Measurements from ENCODE around the gene XRN2.

XRN2 gene

DNA sequence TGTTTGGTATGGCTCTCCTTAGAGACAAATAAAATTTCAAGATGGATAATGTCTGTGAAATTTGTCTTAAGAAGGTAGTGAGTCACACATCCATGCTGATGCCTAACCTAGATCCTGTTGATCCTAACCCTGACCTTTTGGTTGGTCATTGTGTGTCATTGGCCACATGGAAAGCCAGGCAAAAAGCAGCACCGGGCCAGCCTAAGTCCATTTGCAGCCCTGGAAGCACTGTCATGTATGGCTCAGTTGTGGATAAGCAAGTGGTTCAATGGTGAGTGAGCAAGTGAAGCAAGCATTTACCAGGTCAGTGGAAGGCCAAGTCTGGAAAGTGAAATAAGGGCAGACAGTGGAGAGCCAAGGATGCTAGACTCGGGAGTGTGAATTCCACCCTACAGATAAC, 12.1 kb upstream of the XRN2 start:
- in situ Hi-C loops (cut with MboI; ENCODE audit: low sequenced_read_pairs) = no loop called here

DNA sequence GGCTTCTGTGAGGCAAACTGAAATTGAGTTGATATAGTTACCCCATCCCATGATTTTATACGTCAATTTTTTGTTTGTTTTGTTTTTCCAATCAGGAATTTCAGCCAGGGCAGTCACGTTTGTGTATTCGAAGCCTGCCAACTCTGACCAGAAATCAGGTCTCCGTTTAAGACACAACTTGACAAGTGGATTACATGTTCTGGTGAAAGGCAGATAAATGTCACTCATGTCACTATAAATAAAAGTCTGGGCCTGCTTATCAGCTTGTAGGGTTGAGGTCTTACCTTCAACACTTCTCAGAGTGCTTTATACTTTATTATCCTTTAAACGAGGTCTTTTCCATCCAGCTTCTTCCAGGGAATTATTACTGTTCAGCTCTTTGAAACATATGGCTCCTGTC, 8.4 kb upstream of the XRN2 start:
- in situ Hi-C loops (cut with MboI; ENCODE audit: low sequenced_read_pairs) = no loop called here

DNA sequence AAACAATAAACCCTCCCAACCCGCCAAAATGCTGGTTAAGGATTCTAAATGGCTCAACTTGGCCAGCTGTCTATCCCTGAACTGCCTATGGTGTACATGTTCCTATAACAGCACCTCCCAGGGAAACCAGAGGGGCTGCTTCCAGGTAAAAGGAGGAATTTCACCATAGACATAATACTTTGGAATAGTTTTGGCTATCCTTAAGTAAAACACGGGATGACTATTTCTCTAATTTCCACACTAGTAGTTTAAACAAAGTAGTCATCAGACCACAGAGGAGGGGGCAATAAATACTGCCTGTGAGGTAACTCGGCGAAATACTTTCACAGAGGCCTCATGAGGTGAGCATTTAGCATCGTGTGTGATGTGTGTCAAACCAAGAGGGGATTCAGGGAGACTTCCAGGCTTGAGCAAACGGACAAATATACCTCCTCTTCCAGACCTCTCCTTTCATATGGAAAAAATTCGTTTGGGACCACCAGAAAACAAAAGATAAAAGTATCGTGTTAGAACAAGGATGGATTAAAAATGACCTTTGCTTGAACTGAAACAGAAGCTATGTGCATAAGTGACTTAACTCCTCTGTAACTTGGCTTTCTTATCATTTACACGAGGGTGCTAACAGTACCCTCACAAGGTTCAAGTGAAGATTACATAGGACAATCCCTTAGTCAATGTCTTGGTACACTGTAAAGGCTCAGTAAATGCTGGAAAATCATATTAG, 1.0 kb upstream of the XRN2 start:
- in situ Hi-C loops (cut with MboI; ENCODE audit: low sequenced_read_pairs) = no loop called here

DNA sequence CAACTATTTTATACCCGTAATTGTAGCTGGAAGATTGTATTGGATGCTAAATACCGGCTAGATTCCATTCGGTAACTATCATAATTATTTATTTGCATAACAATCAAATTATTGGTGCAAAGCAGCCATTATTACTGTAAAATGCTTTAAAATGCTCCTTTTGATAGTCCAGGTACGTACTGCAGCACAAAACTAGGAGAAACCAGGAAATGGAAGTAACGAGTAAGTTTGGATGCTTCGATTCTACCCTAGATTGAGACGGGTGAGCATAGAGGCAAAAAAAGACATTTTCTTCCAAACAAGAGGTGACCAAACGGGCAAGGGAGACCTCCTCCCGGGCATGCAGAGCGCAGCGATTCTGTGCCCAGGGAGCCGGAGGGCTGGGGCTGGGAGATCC, 469 bp upstream of the XRN2 start:
- in situ Hi-C loops (cut with MboI; ENCODE audit: low sequenced_read_pairs) = no loop called here

DNA sequence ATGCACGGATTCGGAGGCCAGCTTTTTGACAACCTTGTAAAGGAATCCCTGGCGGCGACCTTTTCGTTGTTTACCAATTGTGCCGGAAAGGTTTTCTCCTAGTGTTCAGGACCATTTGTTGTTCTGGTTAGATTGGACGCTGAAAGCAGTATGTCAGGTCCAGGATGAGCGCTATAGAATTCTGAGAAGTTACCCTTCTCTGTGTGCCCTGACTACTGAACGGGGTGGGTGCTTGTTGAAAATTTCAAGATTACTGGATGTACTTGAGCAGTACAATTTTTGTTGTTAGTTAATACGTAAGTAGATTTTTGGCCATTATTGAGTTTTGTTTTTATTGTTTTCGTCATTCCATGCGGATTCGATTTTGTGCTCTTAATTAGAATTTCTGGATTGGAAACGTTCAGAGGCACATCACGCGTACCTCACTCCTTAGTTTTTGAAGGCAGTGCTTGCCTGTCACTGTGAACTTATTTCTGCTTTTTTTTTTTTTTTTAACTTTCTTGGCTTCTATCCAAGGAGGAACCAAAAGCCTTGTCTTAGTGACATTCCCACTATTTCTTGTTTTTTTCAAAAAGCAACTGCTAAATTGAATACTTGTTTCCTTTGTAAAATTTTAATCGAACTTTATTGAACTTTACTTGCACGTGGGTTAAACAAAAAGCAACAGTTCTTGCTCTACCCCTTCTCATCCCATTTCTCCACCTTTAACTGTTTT, 898 bp downstream of the XRN2 start:
- in situ Hi-C loops (cut with MboI; ENCODE audit: low sequenced_read_pairs) = no loop called here

DNA sequence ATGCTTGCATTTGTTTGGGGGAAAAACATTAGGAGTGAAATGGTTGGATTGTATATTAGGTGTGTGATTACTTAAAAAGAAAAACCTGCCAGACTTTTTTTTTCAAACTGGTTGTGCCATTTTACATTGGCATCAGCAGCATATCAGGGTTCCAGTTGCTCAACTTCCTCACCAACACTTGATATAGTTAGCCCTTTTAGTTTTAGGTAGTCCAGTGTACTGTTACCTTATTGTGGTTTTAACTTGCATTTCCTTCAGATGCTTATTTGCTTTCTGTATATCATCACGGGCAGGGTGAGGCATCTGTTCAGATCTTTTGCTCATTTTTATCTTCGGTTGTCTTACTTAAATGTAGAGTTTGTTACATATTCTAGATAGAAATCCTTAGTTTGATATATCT, 5.2 kb downstream of the XRN2 start:
- in situ Hi-C loops (cut with MboI; ENCODE audit: low sequenced_read_pairs) = no loop called here

DNA sequence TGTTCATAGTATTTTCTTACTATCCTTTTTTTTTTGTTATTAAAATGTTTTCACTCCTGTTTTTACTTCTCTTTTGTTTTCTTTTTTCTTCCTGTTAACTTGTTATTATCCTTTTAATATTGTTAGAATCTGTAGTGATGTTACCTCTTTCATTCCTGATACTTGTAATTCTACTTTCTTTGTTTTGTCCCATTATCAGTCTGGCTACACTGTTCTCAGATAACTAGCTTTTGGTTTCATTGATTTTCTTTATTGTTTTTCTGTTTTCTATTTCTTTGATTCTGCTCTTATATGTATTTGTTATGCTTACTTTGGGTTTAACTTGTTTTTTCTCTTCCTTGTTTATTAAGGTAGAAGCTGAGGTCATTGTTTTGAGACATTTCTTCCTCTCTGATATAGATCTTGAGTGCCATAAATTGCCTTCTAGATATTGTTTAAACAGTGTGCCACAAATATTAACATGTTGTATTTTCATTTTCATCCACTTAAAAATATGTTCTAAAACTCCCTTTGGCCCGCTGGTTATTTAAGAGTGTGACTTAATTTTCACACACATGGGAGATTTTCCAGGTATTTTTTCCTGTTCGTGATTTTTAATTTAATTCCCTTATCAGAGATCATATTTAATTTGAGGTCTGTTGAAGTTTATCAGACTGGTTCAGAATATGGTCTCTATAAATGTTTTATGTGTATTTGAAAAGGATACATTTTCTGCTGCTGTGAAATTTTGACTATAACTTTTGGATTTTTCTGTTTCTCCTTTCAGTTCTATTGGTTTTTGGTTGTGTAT, 6.7 kb downstream of the XRN2 start:
- in situ Hi-C loops (cut with MboI; ENCODE audit: low sequenced_read_pairs) = no loop called here

DNA sequence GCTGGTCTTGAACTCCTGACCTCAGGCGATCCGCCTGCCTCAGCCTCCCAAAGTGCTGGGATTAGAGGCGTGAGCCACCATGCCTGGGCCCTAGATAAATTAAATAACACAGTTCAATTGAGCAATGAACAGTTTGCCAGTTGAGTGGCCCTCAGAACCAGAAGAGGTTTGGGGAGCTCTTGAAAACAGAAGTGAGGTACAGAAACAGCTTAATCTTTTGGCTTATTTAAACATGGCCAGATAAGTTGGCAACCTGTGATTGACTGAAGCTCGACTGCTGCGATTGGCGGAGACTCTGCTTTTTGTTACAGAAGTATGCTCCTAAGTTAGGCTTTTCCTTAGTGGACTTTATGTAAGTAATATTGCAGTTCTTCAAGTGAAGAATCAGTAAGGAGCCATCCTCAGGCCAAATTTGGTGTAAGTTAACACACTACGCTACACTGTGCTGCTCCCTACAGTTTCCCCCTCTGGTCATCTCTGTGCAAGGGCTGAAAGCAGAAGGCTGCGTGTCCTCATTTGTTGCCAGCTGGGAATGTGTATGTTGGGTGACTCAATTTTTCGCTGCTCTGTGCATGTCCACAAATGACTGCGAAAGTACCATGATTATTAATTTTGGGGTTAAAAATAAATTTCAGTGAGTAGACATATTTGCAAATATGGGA, 9.8 kb downstream of the XRN2 start:
- in situ Hi-C loops (cut with MboI; ENCODE audit: low sequenced_read_pairs) = no loop called here

DNA sequence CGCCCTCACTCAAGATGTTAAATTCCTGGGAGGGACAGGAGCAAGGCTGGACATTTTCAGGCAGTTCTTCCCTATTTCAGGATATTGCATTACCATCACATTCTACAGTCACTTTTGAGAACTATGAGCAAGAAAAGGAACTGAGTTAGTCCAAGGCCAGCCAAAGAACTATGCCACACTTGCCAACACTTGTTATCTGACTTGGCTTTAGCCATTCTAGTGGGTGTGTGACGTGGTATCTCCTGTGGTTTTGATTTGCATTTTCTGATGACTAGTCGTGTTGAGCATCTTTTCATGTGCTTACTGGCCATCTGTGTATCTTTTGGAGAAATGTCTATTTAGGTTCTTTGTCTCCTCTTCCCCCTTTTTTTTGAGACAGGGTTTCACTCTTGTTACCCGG, 12.0 kb downstream of the XRN2 start:
- in situ Hi-C loops (cut with MboI; ENCODE audit: low sequenced_read_pairs) = no loop called here

DNA sequence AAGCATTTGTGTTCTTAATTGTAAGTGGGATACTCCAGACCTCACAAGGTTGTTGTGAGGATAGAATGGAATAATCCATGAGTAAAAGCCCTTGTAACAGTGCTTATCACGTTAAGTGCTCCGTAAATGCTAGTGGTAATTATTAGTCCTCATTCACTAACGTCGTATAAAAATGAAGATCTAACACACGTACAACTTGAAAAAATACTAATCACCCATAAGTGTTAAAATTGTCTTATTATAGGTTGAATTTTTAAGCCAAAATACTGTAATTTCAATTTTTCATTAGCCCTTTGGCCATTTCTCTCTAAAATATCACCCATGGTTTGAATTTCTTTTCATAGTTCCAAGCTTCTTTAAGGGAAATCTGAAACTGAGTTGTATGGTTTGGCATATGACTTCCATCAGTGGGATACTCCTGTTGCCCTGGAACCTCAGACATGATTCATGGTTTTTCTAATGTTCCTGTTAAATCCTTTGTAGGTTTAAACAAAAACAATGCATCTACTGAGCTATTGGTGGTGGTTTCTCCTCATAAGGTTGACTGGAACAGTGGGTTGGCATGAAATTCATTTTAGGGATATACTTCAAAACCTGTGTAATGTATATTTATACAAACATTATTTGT, 19.1 kb downstream of the XRN2 start:
- in situ Hi-C loops (cut with MboI; ENCODE audit: low sequenced_read_pairs) = no loop called here

DNA sequence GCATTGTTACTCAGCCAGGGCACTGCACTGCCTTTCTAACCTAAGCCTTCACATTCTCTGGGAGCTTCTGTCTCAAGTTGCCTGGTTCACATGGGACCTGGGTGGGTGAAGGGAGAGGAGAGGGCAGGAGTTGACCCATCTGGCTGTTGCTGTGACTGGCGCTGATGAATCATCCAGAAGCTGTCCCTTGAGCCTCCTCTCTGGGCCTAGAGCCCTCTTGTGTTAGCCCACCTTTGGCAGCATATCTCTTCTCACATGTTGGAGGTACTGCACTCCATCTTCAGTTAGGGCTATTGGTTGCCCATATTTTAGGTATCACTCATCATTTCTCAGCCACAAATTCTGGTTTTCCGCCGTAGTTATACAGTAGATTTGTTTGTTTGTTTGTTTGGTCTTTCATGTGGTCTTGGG, 19.8 kb downstream of the XRN2 start:
- in situ Hi-C loops (cut with MboI; ENCODE audit: low sequenced_read_pairs) = no loop called here

DNA sequence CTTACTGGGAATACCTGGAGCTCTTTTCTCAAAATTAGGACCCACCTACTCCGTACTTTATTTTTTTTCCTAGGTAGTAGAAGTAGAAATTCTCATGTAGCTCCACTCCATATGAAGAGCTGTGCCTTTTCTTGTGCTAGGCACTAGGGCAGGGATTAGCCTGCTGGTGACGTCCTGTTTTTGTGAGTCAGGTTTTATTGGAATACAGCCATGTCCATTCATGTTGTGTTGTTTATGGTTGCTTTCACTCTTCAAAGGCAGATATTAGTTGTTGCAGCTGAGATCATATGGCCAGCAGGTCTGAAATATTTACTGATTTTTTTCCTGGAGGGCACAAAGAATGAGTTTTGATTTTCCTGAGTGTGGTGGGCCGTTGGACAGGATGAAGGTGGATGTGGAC, 20.5 kb downstream of the XRN2 start:
- in situ Hi-C loops (cut with MboI; ENCODE audit: low sequenced_read_pairs) = no loop called here

DNA sequence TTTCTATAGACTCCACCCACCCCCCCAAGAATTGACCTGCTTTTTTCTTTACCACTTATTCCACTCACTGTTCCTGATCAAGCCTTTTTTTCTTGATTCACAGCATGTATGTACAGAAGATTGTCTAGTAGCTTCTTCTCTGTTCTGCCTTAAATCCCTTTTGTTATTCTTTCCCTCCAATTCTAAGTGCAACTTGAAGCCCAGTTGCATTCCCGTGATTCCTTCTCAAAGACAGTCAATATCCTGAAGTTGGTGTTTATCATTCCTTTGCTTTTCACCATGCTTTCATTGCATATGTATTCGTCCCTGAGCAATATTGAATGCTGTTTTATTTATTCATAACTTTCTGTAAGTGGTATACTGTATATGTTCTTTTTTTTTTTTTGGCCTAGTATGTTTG, 21.0 kb downstream of the XRN2 start:
- in situ Hi-C loops (cut with MboI; ENCODE audit: low sequenced_read_pairs) = no loop called here

DNA sequence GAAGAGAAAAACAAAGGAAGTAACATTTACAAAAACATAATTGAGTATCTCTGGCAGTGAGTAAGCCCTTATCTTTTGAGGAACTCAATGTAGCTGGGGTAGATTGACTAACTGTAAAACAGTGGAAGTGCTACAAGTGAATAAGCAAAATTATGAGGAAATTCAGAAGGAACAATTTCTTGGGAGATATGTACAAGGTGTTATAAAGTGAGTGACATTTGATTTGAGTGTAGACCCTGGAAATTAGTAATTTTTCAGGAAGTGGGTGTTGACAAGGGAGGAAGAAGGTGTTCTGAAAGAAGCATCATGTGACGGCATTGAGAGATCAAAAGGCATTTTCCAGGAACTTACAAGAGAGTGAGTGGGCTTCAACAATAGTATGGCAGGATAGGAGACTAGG, 22.2 kb downstream of the XRN2 start:
- in situ Hi-C loops (cut with MboI; ENCODE audit: low sequenced_read_pairs) = no loop called here

DNA sequence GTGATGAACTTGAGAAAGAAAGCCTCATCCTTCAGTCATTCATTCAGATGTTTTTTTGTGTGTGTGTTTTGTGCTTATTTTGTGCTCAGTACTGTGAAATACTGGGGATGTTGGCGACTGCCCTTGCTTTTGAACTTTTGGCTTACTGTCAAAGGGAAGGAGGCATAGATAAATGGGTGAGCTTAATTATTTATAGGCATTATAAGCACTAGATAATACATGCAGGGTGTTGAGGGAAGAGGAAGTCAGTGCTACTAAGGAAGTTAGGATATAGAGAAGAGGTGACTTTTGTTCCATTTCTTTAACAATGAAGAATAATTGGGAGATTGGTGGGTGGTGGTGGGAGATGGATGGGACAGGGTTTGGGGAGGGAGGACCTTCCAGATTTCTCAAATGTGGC, 23.6 kb downstream of the XRN2 start:
- in situ Hi-C loops (cut with MboI; ENCODE audit: low sequenced_read_pairs) = no loop called here

DNA sequence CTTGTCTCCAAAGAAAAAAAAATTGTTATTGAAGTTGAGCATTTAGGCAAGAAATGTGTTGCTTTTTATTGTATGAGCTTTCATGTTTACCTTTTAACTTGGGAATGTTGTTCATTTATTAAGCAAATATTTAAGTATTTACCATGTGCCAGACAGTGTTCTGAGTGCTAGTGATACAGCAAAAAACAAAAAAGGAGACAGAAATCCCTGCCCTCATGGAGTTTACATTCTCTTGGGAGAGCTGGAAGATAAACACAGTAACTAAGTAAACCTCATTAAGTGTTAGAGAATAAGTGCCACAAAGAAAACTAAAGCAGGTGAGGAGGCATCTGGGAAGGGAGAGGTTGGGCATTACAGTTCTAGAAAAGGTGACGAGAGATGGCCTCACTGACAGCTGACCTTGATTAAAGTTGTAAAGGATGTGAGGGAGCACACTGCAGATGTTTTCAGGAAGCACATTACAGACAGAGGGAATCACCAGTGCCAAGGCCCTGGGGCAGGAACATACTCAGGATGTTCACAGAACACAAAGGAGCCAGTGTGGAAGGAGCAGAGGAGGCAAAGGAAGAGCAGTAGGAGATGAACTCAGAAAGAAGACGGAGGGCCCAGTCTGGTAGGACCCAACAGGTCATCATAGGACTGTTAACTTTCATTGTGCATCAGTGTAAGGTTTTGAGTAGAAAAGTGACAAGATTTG, 33.5 kb downstream of the XRN2 start:
- in situ Hi-C loops (cut with MboI; ENCODE audit: low sequenced_read_pairs) = no loop called here

DNA sequence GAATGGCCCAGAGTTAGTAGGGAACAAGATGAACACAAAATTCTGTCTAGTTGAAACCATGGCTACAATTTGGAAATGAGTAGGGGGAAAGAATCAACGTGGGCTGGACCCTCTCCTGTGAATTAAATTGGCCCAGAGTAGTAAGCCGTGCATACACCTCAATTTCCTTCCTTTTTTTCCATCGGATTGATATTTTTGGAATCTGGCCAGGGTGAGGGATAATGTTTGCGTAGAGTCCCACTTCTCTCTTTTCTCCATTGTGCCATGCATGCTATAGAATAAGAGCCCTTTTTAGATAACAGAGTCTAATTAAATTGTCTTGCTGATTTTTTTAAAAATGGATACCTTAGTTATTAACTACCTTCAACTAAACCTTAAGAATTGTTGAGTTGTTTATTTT, 35.2 kb downstream of the XRN2 start:
- in situ Hi-C loops (cut with MboI; ENCODE audit: low sequenced_read_pairs) = no loop called here

DNA sequence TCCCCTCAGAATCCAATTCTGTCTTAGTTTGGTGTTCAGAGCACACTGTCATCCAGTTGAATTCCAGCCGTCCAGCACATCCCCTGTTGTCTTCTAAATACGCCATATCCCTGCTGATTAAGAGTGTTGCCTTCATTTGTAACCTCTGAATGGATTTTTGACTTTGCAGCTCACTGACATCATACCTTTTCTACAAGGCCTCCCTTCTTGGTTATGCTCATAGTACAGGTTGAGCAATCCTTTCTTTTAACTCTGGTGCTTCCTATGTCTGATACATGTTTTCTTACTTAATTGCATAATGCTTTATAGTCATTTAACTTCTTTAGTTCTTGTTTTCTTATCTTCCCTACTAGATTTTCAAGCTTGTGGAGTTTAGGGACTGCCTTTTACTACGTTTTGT, 36.4 kb downstream of the XRN2 start:
- in situ Hi-C loops (cut with MboI; ENCODE audit: low sequenced_read_pairs) = no loop called here

DNA sequence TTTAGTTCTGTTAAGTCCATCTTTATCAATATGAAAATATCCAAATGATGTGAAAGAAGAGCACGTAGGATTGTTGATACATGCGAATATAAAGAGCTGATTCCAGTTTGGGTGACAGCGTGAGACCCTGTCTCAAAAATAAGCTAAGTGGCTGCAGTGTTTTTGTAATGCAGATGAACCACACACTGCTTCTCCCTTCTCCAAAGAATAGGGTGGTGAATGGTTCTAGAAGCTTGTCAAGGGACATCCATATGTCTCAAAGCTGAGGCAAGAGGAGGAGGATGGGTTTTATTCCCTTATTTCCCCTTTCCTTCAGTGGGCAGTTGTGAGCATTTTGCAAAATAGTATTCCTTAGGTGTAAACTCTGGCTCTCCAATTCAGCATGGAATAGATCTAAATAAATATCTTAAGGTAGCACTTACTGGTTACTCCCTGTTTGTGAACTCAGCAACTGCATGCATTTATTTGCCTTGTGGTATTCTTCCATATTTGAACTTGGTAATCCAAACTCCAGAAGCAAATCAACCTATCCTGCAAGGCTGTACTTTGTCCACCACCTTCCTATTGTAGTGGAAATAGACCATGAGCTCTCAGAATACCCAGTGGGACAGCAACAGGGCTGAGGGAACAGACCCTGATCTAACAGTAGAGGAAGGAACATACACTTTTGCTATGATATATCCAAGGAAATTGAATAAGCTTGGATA, 38.0 kb downstream of the XRN2 start:
- in situ Hi-C loops (cut with MboI; ENCODE audit: low sequenced_read_pairs) = no loop called here

Measured in HL-60/S4 treated with phorbol 12-myristate 13-acetate at 8.2 ng/mL for 4 days and 3 days (cell line).